HepG2 (cell line): Measurements from ENCODE around the gene IFNL2.

Source experiments
- CTCF ChIP-seq: sonication (generic); formaldehyde crosslinking; IDR thresholded peaks from 2 replicates; pipeline ENCODE4 v1.5.0; 2020; ENCODE audit warnings: mild to moderate bottlenecking, missing genetic modification reagents, moderate library complexity
- GTF2F1 ChIP-seq: fragments of 150-350 bp; IDR thresholded peaks from 2 replicates; pipeline ENCODE4 v1.6.1; 2014; ENCODE audit warnings: low read length
- POLR2A ChIP-seq, 2 experiments: IDR thresholded peaks; 2 replicates each; pipeline ENCODE4 v1.6.1; 2011; ENCODE audit warnings: low read depth in 2 of 2, low read length in 2 of 2, mild to moderate bottlenecking in 1 of 2, moderate library complexity in 1 of 2; ENCODE audit not compliant: insufficient read depth in 1 of 2
- ZNF274 ChIP-seq: sonication (generic); formaldehyde crosslinking; IDR thresholded peaks from 2 replicates; pipeline ENCODE4 v1.5.1; 2020; ENCODE audit warnings: mild to moderate bottlenecking, missing genetic modification reagents
- ZNF761 ChIP-seq: sonication (generic); formaldehyde crosslinking; conservative IDR thresholded peaks from 2 replicates; pipeline ENCODE4 v1.4.0; 2020; ENCODE audit warnings: mild to moderate bottlenecking, missing genetic modification reagents

GRCh38 chr19:39314016-39314728 is 46.0 kb downstream of the IFNL2 start:
- TF ChIP-seq ZNF761 (CRISPR knock-in tag) (no peak), CTCF (CRISPR knock-in tag) (no peak), GTF2F1 (no peak), ZNF274 (CRISPR knock-in tag) (no peak), POLR2A (IDR thresholded peaks at IDR 0.05; ENCODE audit: insufficient read depth in 1 of 2, low read depth in 2 of 2, low read length in 2 of 2) (no peak)
